Esophagus muscularis mucosa (tissue), 4 donors: Measurements from ENCODE around the gene GORASP2.

Experiments
- EP300 ChIP-seq: sonication (generic); formaldehyde crosslinking; IDR thresholded peaks from one replicate; pipeline ENCODE4 v1.6.1; 2017; ENCODE audit warnings: antibody characterized with exemption
- POLR2A ChIP-seq: fragments of 450-650 bp; IDR thresholded peaks from one replicate; pipeline ENCODE4 v1.6.1; 2017; ENCODE audit warnings: antibody characterized with exemption, moderate library complexity, mild to moderate bottlenecking, low read depth
- POLR2AphosphoS5 ChIP-seq, 2 donors: sonication (generic); formaldehyde crosslinking; IDR thresholded peaks; one replicate each; pipeline ENCODE4 v1.6.1; 2017; ENCODE audit warnings: antibody characterized with exemption in 2 of 2
- TF ChIP-seq, protein P1 (sequence below), 3 experiments: fragments of 200-600 bp in 2 of 3; fragments of 450-650 bp in 1 of 3; sonication (generic) in 2 of 3; IDR thresholded peaks; one replicate each; pipeline ENCODE4 v1.5.1; 2017 to 2019; ENCODE audit warnings: antibody characterized with exemption in 3 of 3, mild to moderate bottlenecking in 2 of 3, moderate library complexity in 1 of 3

DNA sequence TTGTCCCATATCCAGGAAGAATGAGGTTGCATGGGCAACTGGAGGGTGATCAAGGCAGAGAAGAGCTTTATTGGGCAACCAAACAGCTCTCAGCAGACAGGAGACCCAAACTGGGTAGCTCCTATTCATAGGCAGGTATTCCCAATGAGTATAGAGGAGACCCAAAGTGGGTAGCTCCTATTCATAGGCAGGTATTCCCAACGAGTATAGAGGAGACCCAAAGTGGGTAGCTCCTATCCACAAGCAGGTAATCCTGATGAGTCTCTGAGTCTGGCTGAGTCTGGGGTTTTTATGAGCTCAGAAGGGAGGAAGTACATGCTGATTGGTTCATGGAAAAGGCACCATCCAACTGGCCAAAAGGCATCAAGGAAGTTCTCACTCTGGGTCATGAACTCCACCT, 5.3 kb upstream of the GORASP2 start:
- TF ChIP-seq, protein P1, sequence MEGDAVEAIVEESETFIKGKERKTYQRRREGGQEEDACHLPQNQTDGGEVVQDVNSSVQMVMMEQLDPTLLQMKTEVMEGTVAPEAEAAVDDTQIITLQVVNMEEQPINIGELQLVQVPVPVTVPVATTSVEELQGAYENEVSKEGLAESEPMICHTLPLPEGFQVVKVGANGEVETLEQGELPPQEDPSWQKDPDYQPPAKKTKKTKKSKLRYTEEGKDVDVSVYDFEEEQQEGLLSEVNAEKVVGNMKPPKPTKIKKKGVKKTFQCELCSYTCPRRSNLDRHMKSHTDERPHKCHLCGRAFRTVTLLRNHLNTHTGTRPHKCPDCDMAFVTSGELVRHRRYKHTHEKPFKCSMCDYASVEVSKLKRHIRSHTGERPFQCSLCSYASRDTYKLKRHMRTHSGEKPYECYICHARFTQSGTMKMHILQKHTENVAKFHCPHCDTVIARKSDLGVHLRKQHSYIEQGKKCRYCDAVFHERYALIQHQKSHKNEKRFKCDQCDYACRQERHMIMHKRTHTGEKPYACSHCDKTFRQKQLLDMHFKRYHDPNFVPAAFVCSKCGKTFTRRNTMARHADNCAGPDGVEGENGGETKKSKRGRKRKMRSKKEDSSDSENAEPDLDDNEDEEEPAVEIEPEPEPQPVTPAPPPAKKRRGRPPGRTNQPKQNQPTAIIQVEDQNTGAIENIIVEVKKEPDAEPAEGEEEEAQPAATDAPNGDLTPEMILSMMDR (IDR thresholded peaks at IDR 0.05): no peak
- no peak for TF ChIP-seq POLR2A
- TF ChIP-seq EP300: no peak
- no peak for TF ChIP-seq POLR2AphosphoS5 (IDR thresholded peaks at IDR 0.05)
